ENCODE results near the gene DNAJC21. TPM values are rescaled to one million over a fixed set of nuclear protein-coding genes. Genes with fewer than 3 reads are reported as not detected.

The DNAJC21 gene
- total and polyA plus RNA-seq, 10 of the 15 experiments (the other 5 are each of a cell fraction or from before 2014, with no cell fraction given), result 9.2 to 53.5 (median 23.7) TPM

- ATAC-seq (peak; percentile 90), DNase-seq (ENCODE audit: low read depth, low spot score) (no peak), FAIRE-seq (peak; percentile 62)
- in situ Hi-C loops (cut with MboI), result no loop called here
- 68% methylated on average over 5 of the region's 5 CpGs for whole genome bisulfite sequencing (ENCODE audit: insufficient coverage, insufficient replicate concordance, low lambda C conversion rate, missing lambda C conversion rate)
- Histone ChIP-seq H3K4me2 (ENCODE audit: control insufficient read depth, insufficient read depth) (no peak overlapping the region), H2AFZ (ENCODE audit: control insufficient read depth, low read depth, low read length) (no peak overlapping the region), H3K36me3 (ENCODE audit: control insufficient read depth in 2 of 2, insufficient read depth in 2 of 2, low read length in 1 of 2) (no peaks in the 10 kb centered on the region), H3K27ac (ENCODE audit: control insufficient read depth, insufficient read depth) (no peak overlapping the region), H3K79me2 (ENCODE audit: control insufficient read depth, insufficient read depth, low read length) (no peaks in the 10 kb centered on the region), H3K27me3 (replicated peaks in 1 of 2; ENCODE audit: control insufficient read depth in 2 of 2, insufficient read depth in 2 of 2, low read length in 1 of 2) (no peaks in the 10 kb centered on the region), H3K4me1 (ENCODE audit: control insufficient read depth, insufficient read depth, low read length) (peaks cover 11% of the 10 kb centered on the region; the same call in 1 of the 2 replicates), H3K9ac (ENCODE audit: control insufficient read depth, insufficient read depth, low read length) (no peak overlapping the region), H3K9me3 (replicated peaks; ENCODE audit: control insufficient read depth, insufficient read depth, low read length) (no peaks in the 10 kb centered on the region), H3K4me3 (no peak overlapping the region), H4K20me1 (ENCODE audit: control insufficient read depth, insufficient read depth) (no peaks in the 10 kb centered on the region)
- ChIA-PET SMC1A (ENCODE audit: uncharacterized antibody, unreplicated experiment) (interaction anchor here (0.8 to 7.3 kb wide), 20 partner anchors 8 to 478 kb away, joined by 3 to 121 read pairs (median 4); partner anchors contain the start of gene AGXT2), RAD21 (ENCODE audit: unreplicated experiment) (interaction anchor here (0.8 to 7.7 kb wide), 4 partner anchors 20 to 255 kb away, joined by 3 to 123 read pairs (median 3); partner anchors contain the start of genes BRIX1 and RAD1), CTCF (interaction anchor here (0.6 to 9.5 kb wide), 24 partner anchors 10 to 969 kb away, joined by 3 to 185 read pairs (median 4); partner anchors contain the start of genes BRIX1, DNAJC21 and RAD1), POLR2A (interaction anchor here (0.7 to 0.8 kb wide), 2 partner anchors 22 to 42 kb away, joined by 3 read pairs; partner anchors contain the start of genes BRIX1 and RAD1)
- TSS peak; percentile 6 for BruUV-seq (replicated peaks)
- TF ChIP-seq CTCF (IDR thresholded peaks at IDR 0.05 in 2 of 3, conservative IDR thresholded peaks at IDR 0.05 in 1 of 3; ENCODE audit: control insufficient read depth in 2 of 3, extremely low read depth in 1 of 3, insufficient read depth in 1 of 3, low read depth in 3 of 3, low read length in 3 of 3) (peak; percentile 59 to 72 (median 70)), EGR1 (IDR thresholded peaks at IDR 0.05; ENCODE audit: borderline replicate concordance in 1 of 2, low read depth in 2 of 2, low read length in 2 of 2) (no peak), SMC3 (IDR thresholded peaks at IDR 0.05; ENCODE audit: borderline replicate concordance, low read length) (peak; percentile 68; the same call in 1 of the 2 replicates), NBN (IDR thresholded peaks at IDR 0.05) (0 out of 2 replicates have a peak, but pooled peaks have one; percentile 29), MEF2A (IDR thresholded peaks at IDR 0.05; ENCODE audit: insufficient read depth, low read depth, low read length) (no peak), CHD2 (IDR thresholded peaks at IDR 0.05; ENCODE audit: borderline replicate concordance, low read depth, low read length) (no peak), E4F1 (IDR thresholded peaks at IDR 0.05; ENCODE audit: borderline replicate concordance, partially characterized antibody) (no peak), RAD21 (IDR thresholded peaks at IDR 0.05; ENCODE audit: insufficient read depth, low read depth, low read length) (peak; percentile 49), HDGF (IDR thresholded peaks at IDR 0.05) (no peak), LARP7 (IDR thresholded peaks at IDR 0.05) (no peak)
- intact Hi-C loops (cut with micrococcal nuclease; ENCODE audit: unreplicated experiment), result loop anchor here (1.0 kb wide), 1 partner anchor 45 kb away; no protein-coding TSS in a partner anchor
These were observed 28.7 kb downstream of the DNAJC21 start for GRCh38 chr5:34957857-34958690.
